Measurements from ENCODE around the gene PKMYT1. TPM values are rescaled to one million over a fixed set of nuclear protein-coding genes. Genes with fewer than 3 reads are reported as not detected.

The PKMYT1 gene
- total and polyA plus RNA-seq, 9 of the 15 experiments (the other 6 are each of a cell fraction or from before 2014, with no cell fraction given), result 8.7 to 201 (median 37.8) TPM

- POLR2A ChIA-PET, result interaction anchor here (0.8 to 1.0 kb wide), 2 partner anchors 12 to 28 kb away, joined by 3 read pairs; no protein-coding TSS in a partner anchor
- Histone ChIP-seq H3K9me3 (replicated peaks; ENCODE audit: control insufficient read depth, insufficient read depth, low read depth, low read length) (no peaks in the 10 kb centered on the region), H3K36me3 (ENCODE audit: control insufficient read depth, insufficient read depth, low read length) (no peaks in the 10 kb centered on the region), H3K9ac (ENCODE audit: insufficient read depth in 1 of 2, low read depth in 2 of 2, low read length in 2 of 2) (no peak overlapping the region), H3K4me3 (no peak overlapping the region), H3K9me1 (ENCODE audit: control insufficient read depth, insufficient read depth, low read length) (no peaks in the 10 kb centered on the region), H3K27ac (ENCODE audit: extremely low read depth, low read depth, low read length) (no peak overlapping the region), H3K79me2 (ENCODE audit: control insufficient read depth, insufficient read depth, low read length) (no peaks in the 10 kb centered on the region), H3K27me3 (ENCODE audit: control insufficient read depth in 2 of 2, insufficient read depth in 2 of 2, low read length in 2 of 2) (no peaks in the 10 kb centered on the region), H3K4me2 (ENCODE audit: insufficient read depth, low read length) (no peak overlapping the region), H4K20me1 (replicated peaks; ENCODE audit: control insufficient read depth, insufficient read depth, low read length) (no peaks in the 10 kb centered on the region), H2AFZ (ENCODE audit: low read depth, low read length) (no peak overlapping the region), H3K4me1 (replicated peaks in 1 of 2; ENCODE audit: control insufficient read depth in 2 of 2, insufficient read depth in 2 of 2, low read length in 2 of 2) (peaks cover 0 to 41% of the 10 kb centered on the region in 2 experiments; a peak in 2 of 5 replicates)
- ATAC-seq (no peak), DNase-seq (ENCODE audit: extremely low read depth in 1 of 4, low spot score in 3 of 4) (no peak), FAIRE-seq (no peak)
- WGBS (ENCODE audit: insufficient coverage, low coverage, missing lambda C conversion rate), result 37% methylated on average over 7 of the region's 10 CpGs
- intact Hi-C loops (cut with micrococcal nuclease) (no loop called here), in situ Hi-C loops (cut with MboI) (no loop called here)
- TF ChIP-seq MCM2 (IDR thresholded peaks at IDR 0.05; ENCODE audit: low read depth) (no peak), GTF2E2 (tag; IDR thresholded peaks at IDR 0.05) (no peak), NFATC3 (IDR thresholded peaks at IDR 0.05) (no peak), HMG20A (CRISPR knock-in tag; conservative IDR thresholded peaks at IDR 0.05) (no peak), KLF10 (CRISPR knock-in tag; IDR thresholded peaks at IDR 0.05) (no peak), SETDB1 (IDR thresholded peaks at IDR 0.05; ENCODE audit: low read length) (no peak), SP1 (CRISPR knock-in tag; IDR thresholded peaks at IDR 0.05) (no peak), STAT5A (IDR thresholded peaks at IDR 0.05; ENCODE audit: borderline replicate concordance, low read length) (no peak), MTA2 (IDR thresholded peaks at IDR 0.05; ENCODE audit: low read depth) (no peak), CHCHD3 (CRISPR knock-in tag; IDR thresholded peaks at IDR 0.05) (no peak), SNIP1 (IDR thresholded peaks at IDR 0.05; ENCODE audit: low read depth) (no peak), ZNF77 (CRISPR knock-in tag; IDR thresholded peaks at IDR 0.05) (no peak), ZBTB8A (IDR thresholded peaks at IDR 0.05; ENCODE audit: partially characterized antibody) (no peak), KLF1 (tag; IDR thresholded peaks at IDR 0.05) (no peak), NRF1 (conservative IDR thresholded peaks at IDR 0.05 in 1 of 2, IDR thresholded peaks at IDR 0.05 in 1 of 2) (no peak), YY1 (IDR thresholded peaks at IDR 0.05; ENCODE audit: borderline replicate concordance in 1 of 3, control insufficient read depth in 1 of 3, extremely low read depth in 1 of 3, insufficient read depth in 3 of 3, insufficient read length in 1 of 3, insufficient replicate concordance in 2 of 3, low read depth in 1 of 3, low read length in 2 of 3) (no peak)
- TF ChIP-seq, protein P1, sequence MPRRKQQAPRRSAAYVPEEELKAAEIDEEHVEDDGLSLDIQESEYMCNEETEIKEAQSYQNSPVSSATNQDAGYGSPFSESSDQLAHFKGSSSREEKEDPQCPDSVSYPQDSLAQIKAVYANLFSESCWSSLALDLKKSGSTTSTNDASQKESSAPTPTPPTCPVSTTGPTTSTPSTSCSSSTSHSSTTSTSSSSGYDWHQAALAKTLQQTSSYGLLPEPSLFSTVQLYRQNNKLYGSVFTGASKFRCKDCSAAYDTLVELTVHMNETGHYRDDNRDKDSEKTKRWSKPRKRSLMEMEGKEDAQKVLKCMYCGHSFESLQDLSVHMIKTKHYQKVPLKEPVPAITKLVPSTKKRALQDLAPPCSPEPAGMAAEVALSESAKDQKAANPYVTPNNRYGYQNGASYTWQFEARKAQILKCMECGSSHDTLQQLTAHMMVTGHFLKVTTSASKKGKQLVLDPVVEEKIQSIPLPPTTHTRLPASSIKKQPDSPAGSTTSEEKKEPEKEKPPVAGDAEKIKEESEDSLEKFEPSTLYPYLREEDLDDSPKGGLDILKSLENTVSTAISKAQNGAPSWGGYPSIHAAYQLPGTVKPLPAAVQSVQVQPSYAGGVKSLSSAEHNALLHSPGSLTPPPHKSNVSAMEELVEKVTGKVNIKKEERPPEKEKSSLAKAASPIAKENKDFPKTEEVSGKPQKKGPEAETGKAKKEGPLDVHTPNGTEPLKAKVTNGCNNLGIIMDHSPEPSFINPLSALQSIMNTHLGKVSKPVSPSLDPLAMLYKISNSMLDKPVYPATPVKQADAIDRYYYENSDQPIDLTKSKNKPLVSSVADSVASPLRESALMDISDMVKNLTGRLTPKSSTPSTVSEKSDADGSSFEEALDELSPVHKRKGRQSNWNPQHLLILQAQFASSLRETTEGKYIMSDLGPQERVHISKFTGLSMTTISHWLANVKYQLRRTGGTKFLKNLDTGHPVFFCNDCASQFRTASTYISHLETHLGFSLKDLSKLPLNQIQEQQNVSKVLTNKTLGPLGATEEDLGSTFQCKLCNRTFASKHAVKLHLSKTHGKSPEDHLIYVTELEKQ (CRISPR knock-in tag; IDR thresholded peaks at IDR 0.05), result no peak
- CTCF ChIA-PET (ENCODE audit: low intra/inter-chr PET ratio), result no interaction called here
- BruUV-seq (replicated peaks), result no TSS peak
These were observed 10.6 kb upstream of the PKMYT1 start for GRCh38 chr16:2990891-2991290.
